HUDEP-2 (cell line): ENCODE data around the gene DCLK1.

Source experiments
- DNase-seq, 76 experiments: peaks; one replicate each; lab custom pipeline; 2025; ENCODE audit not compliant: unreplicated experiment in 76 of 76; lab: John Stamatoyannopoulos, UW

The DCLK1 gene

DNA sequence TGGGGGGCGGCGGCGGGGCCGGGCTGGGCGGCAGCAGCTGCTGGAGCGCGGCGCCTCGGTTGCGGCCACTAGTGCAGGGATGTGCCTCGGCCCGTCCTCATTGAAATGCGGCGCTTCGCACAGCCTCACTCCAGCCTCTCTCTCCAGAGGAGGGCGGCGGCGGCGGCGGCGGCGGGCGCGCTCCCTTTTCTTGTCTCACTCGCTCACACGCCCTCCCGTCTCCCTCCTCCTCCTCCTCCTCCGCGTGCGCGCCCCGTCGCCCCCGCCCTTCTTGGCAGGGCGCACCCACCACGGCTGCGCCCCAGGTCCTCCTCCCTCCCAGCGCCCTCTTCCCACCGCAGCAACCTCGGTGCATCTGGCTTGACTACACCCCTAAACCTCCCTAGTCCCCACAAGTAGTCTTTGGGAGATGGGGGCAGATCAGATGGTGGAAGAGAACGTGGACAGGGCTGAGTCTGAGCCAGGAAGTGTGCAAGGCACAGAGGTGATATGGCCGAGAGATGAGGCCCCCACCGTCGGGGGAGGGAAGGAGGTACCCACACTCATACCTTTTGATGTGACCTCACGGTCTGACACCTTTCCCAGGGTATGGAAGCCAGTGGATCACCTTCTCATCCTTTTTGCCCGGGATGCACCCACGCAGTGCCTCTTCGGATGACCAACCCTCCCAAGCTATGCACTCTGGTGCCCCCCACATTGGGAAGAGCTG lies at the start of gene DCLK1:
Gene DCLK1 (minus strand): TSS at position 161 of the 709 bp plus-strand sequence.
- DNase-seq, result peak in 38 of 76 experiments; percentile 0 to 52 (median 16)

DNA sequence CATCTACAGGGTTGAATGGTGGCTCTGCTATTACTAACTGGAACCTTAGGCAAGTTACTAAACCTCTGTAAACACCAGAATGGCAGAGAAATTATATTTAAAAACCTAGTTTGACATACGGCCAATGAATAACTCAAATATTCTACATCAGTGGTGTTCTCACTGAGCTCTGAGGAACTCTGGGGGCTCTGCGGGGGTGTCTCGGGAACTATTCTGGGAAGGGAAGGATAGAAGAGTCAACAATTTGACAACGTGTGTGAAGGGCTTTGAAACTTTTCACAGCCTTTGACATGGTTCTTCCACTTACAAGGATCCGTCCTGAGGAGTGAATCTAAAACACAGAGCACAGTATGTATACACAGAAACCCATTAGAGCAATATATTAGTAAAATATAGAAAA lies 44.4 kb upstream of the DCLK1 start:
- DNase-seq, result no peak

DNA sequence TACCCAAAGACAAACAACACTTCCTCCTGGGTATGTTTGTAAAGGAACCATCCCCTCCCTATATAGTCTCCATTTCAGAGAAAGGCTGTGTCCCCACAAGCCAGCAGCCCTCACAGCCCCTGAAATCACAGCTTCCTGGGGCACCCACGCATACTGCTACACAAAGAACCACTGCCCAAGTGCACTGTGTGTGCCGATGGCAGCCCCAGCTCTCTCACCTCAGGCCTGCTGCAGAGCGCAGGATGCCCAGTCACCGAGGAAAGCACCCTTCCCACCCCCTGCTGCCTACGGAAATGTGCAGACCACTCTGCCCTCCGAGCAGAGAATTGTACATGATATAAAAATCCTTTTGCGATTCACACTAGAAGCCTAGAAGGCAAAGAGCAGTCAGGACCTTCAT lies 43.7 kb upstream of the DCLK1 start:
- DNase-seq, result no peak

- no peak for DNase-seq
Observed at GRCh38 chr13:36173571-36174322, 42.6 kb upstream of the DCLK1 start.

GRCh38 chr13:36166046-36166445 lies 34.9 kb upstream of the DCLK1 start:
- no peak for DNase-seq

DNA sequence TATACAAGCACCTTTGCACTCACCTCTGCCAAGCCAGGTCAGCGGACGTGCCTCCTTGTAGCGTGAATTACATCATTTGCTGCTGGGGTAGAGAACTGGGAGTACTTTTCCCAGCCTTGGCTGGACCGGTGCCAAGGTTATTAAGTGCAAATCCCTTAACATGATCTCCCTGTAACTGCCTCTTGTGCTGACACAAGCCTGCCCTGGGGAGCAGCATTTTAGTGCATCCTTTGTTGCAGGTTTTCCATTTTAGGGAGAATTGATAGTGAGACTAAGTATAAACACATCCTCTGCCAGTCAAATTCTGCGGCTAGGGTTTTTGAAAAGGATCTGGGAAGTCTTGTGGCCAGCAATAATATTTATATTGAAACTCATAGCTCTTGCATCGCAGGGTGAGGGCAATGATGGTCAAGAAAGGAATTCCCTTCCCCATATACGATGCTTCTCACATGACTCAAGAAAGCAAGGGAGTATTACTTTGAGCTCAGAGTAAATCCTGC lies 32.7 kb upstream of the DCLK1 start:
- DNase-seq, result no peak

DNA sequence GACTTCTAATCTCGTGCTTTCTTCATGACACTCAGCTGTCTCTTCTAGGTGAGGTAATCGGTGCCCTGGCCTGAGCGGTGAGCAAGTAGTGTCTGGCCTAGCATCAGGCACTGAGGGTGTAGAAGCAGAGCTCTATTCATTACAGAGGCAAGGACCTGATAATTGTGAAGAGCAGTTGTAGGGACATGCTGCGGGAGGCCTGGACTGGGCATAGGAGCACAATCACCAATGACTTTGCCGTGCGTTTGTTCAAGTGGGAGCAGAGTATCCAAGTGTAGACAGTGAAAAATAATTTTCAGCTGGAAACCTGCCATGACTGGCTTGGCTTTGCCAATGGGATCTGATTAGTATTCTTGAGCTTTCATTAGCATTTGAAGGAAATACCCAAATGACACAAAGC lies 32.1 kb upstream of the DCLK1 start:
- no peak for DNase-seq

- no peak for DNase-seq
Observed at GRCh38 chr13:36160297-36160696, 29.1 kb upstream of the DCLK1 start.

- no peak for DNase-seq
Observed at GRCh38 chr13:36158611-36159010, 27.4 kb upstream of the DCLK1 start.

DNA sequence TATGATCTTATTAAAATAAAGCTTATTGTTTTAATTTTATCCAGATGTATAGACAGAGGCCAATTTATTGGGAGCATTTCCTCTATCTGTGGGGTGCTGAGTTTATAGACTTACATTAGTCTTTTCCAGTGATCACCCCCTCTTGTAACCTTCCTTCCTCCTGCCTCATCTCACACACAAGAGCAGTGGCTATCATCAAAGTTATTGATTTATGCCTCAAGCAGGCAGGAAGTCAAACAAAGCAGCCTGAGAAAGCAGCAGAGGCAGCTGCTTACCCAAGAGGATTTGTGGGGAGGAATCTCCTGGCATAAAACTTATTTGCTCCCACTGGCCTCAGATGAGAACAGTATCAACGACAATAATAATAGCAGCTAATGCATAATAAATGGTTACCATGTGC lies 26.3 kb upstream of the DCLK1 start:
- DNase-seq, result no peak

DNA sequence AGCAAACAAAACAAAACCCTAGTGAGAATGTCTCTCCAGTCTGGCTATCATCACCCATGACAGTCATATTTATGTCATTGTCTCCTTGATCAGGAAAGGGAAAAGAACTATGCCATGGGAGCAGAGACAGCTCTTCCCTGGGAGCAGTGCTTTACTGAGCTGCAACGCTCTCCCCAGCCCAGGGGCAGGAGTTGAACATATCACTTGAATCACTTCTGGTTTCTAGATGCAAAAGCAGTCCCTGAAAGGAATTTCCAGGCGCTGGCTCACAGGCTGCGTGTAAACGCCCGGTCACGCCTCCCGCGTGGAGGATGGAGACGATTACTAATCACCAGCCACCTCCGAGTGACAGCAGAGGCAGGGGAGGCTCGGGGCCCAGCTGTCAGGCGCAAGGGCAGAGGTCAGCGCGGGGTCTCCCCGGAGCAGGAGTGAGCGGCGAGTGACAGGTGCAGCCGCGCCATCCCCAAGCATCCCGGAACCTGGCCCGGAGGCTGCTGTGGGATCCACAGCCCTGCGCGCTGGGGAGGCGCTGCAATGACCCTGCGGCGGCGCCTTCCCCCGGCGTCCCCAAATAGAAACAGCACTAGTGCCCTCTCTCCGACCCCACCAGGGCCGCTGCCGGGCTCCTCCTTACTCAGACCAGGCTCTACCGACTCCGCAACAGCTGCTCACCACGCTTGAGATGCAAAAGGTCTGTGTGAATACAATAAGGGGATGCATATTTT lies 23.5 kb upstream of the DCLK1 start:
- DNase-seq, result no peak

- DNase-seq, result no peak
Observed at GRCh38 chr13:36151591-36151990, 20.4 kb upstream of the DCLK1 start.

DNA sequence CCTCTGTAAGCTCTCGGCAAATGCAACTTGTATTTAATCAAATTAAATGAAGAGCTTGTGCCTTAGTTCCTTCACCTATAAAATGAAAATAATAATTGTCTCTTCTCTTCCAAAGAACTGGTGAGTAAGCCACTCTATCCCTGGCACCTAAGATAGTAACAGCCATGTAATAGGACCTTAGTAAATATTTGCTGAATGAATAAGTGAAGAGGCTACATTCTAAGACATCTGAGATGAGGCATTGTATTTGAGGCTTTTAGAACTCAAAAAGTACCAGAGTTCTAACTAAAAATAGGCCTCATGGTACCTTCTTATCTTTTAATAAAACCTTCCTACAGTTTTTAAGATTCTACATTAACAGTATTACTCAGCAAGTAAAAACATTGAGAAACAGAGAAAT lies 17.3 kb upstream of the DCLK1 start:
- no peak for DNase-seq

GRCh38 chr13:36147330-36147729 lies 16.1 kb upstream of the DCLK1 start:
- DNase-seq, result no peak

DNA sequence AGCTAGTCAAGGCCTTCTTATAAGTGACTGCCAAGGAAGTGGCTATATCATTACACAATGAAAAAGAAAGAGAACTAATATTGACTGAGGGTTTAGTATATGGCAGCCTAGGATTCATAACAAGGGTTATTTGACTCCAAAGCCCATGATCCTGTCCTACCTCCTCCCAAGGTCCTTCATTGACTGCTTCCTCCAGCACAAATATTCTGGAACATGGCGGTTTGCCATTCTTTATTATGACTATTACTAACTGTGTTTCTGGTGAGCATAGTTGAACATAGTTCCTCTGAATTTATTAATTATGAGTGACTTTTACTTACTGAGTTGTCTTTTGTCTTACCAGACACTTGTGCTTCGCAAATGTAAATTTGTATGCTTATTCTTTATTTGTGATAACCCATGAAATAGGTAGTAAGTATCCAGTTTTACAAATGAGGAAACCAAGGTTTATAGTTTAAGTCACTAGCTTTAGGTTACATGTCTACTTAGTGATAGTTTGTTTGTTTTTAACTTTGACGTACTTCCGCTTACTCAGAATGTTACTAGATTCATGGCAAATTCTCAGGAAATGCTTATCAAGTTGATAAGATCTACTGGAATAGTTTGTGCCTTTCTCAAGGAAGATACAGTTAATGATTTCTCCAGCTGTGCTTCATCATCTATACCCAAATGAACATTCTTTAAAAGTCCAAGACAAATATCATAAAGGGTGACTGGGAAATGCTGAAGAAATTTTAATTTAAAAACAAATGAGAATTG lies 15.5 kb upstream of the DCLK1 start:
- DNase-seq, result no peak

- no peak for DNase-seq
Observed at GRCh38 chr13:36143738-36144137, 12.6 kb upstream of the DCLK1 start.

- DNase-seq, result no peak
Observed at GRCh38 chr13:36142735-36143134, 11.6 kb upstream of the DCLK1 start.

GRCh38 chr13:36135876-36136275 lies 4.7 kb upstream of the DCLK1 start:
- no peak for DNase-seq

GRCh38 chr13:36134632-36135031 lies 3.5 kb upstream of the DCLK1 start:
- DNase-seq, result no peak

- no peak for DNase-seq
Observed at GRCh38 chr13:36133950-36134626, 2.9 kb upstream of the DCLK1 start.
